HepG2 (cell line): ENCODE data around the gene PCYOX1L. TPM values are rescaled to one million over a fixed set of nuclear protein-coding genes. Genes with fewer than 3 reads are reported as not detected.

Experiments used
- ATAC-seq: fragments of 200-7000 bp; cut with Tn5 transposase; 3 replicates; pipeline ENCODE4 v1.9.1; 2020; ENCODE audit warnings: mild to moderate bottlenecking, moderate library complexity
- BruUV-seq: library from RNA; stranded (reverse); fragments of 400-500 nt; replicated peaks from 2 replicates; lab custom pipeline; 2021; lab: Mats Ljungman, UMichigan
- CTCF ChIA-PET: fragments of 300-600 bp; formaldehyde crosslinking; extraction: SDS; loops from one replicate; lab custom pipeline; 2021; ENCODE audit warnings: low total read pairs, inconsistent platforms, low intra/inter-chr PET ratio; lab: Yijun Ruan, JAX
- POLR2A ChIA-PET: fragments of 350-600 bp; sonication (Branson Sonifier 250); formaldehyde crosslinking; loops from one replicate; lab custom pipeline; 2020; ENCODE audit warnings: antibody characterized with exemption, inconsistent platforms; lab: Yijun Ruan, JAX
- DNase-seq: peaks from one replicate; pipeline ENCODE4 v3.0.0-alpha.2; 2015; ENCODE audit warnings: low spot score
- FAIRE-seq: peaks from 3 replicates; lab custom pipeline; 2011; peaks lifted over from hg19 to GRCh38; lab: Jason Lieb, UNC
- H2AFZ ChIP-seq: one replicate; pipeline ENCODE4 v1.6.1; 2011; ENCODE audit warnings: low read length, inconsistent platforms
- H3K27ac ChIP-seq: fragments of 300-600 bp; 3 replicates; pipeline ENCODE4 v1.8.0; 2011; ENCODE audit warnings: mixed run types, mild to moderate bottlenecking, mixed read lengths, low read length, inconsistent platforms; ENCODE audit not compliant: insufficient read depth; ENCODE audit errors: extremely low read length
- H3K27me3 ChIP-seq, 2 experiments: fragments of 200-600 bp in 1 of 2; 2 replicates in 1 of 2; 3 replicates in 1 of 2; pipeline versions ENCODE4 v1.6.0 to v1.8.0; 2011; ENCODE audit warnings: low read length in 2 of 2, mild to moderate bottlenecking in 2 of 2, moderate library complexity in 2 of 2, inconsistent platforms in 1 of 2; ENCODE audit not compliant: insufficient read depth in 2 of 2, control insufficient read depth in 1 of 2
- H3K36me3 ChIP-seq, 2 experiments: fragments of 200-600 bp in 1 of 2; replicated peaks in 1 of 2; 2 replicates in 1 of 2; 3 replicates in 1 of 2; pipeline versions ENCODE4 v1.5.1 to v1.8.0; 2011; ENCODE audit warnings: low read length in 2 of 2, inconsistent platforms in 1 of 2; ENCODE audit not compliant: insufficient read depth in 2 of 2, control insufficient read depth in 1 of 2
- H3K4me1 ChIP-seq: 2 replicates; pipeline ENCODE4 v1.5.1; 2012; ENCODE audit warnings: low read length, inconsistent platforms; ENCODE audit not compliant: insufficient read depth
- H3K4me2 ChIP-seq: 2 replicates; pipeline ENCODE4 v1.6.0; 2011; ENCODE audit warnings: low read depth, low read length, inconsistent platforms
- H3K4me3 ChIP-seq, 3 experiments: fragments of 200-600 bp in 1 of 3; sonication (generic), shearing (Covaris generic) in 1 of 3; replicated peaks in 1 of 3; 2 replicates each; pipeline ENCODE4 v1.5.1; 2011 to 2016; ENCODE audit warnings: low read length in 3 of 3, inconsistent platforms in 2 of 3, low read depth in 2 of 3, mild to moderate bottlenecking in 2 of 3, control low read depth in 1 of 3, mixed read lengths in 1 of 3; ENCODE audit not compliant: insufficient read depth in 1 of 3
- H3K79me2 ChIP-seq: one replicate; pipeline ENCODE4 v1.6.1; 2011; ENCODE audit warnings: low read length, inconsistent platforms; ENCODE audit not compliant: insufficient read depth
- H3K9ac ChIP-seq: 2 replicates; pipeline ENCODE4 v1.6.0; 2011; ENCODE audit warnings: mild to moderate bottlenecking, low read depth, low read length, inconsistent platforms; ENCODE audit not compliant: insufficient read depth
- H3K9me3 ChIP-seq: 2 replicates; pipeline ENCODE4 v1.5.1; 2012; ENCODE audit warnings: mild to moderate bottlenecking, low read length
- H4K20me1 ChIP-seq: 2 replicates; pipeline ENCODE4 v1.6.0; 2011; ENCODE audit warnings: inconsistent platforms, mild to moderate bottlenecking, low read length, moderate library complexity; ENCODE audit not compliant: insufficient read depth
- CENPT ChIP-seq: sonication (generic); formaldehyde crosslinking; IDR thresholded peaks from 2 replicates; pipeline ENCODE4 v1.8.0; 2022; ENCODE audit warnings: low read depth, mild to moderate bottlenecking, moderate library complexity, missing genetic modification reagents
- ELF4 ChIP-seq: sonication (generic); formaldehyde crosslinking; IDR thresholded peaks from 2 replicates; pipeline ENCODE4 v1.5.0; 2020; ENCODE audit warnings: missing genetic modification reagents, mild to moderate bottlenecking, moderate library complexity, borderline replicate concordance
- HES4 ChIP-seq: sonication (generic); formaldehyde crosslinking; IDR thresholded peaks from 2 replicates; pipeline ENCODE4 v1.9.0; 2021; ENCODE audit warnings: mild to moderate bottlenecking, missing genetic modification reagents, borderline replicate concordance
- IRF2 ChIP-seq: IDR thresholded peaks from 2 replicates; pipeline ENCODE4 v1.6.1; 2018; ENCODE audit warnings: missing genetic modification reagents, missing compliant biosample characterization
- NFKB2 ChIP-seq: sonication (generic); formaldehyde crosslinking; IDR thresholded peaks from 2 replicates; pipeline ENCODE4 v1.4.0; 2020; ENCODE audit warnings: missing genetic modification reagents, borderline replicate concordance
- NFYB ChIP-seq: sonication (generic); formaldehyde crosslinking; IDR thresholded peaks from 2 replicates; pipeline ENCODE4 v1.4.0; 2020; ENCODE audit warnings: missing genetic modification reagents
- RFXAP ChIP-seq: sonication (generic); formaldehyde crosslinking; IDR thresholded peaks from 2 replicates; pipeline ENCODE4 v1.4.0; 2020; ENCODE audit warnings: missing genetic modification reagents, borderline replicate concordance
- SKI ChIP-seq: fragments of 450-650 bp; IDR thresholded peaks from one replicate; pipeline ENCODE4 v1.6.1; 2018; ENCODE audit warnings: mild to moderate bottlenecking; ENCODE audit not compliant: partially characterized antibody
- THAP11 ChIP-seq: IDR thresholded peaks from 2 replicates; pipeline ENCODE4 v1.6.1; 2016; ENCODE audit warnings: missing biosample characterization, missing genetic modification reagents
- TMF1 ChIP-seq: sonication (generic); formaldehyde crosslinking; IDR thresholded peaks from 2 replicates; pipeline ENCODE4 v1.8.1; 2022; ENCODE audit warnings: low read depth, missing genetic modification reagents
- ZNF142 ChIP-seq: sonication (generic); formaldehyde crosslinking; IDR thresholded peaks from 2 replicates; pipeline ENCODE4 v1.4.0; 2020; ENCODE audit warnings: missing genetic modification reagents
- ZNF253 ChIP-seq: sonication (generic); formaldehyde crosslinking; IDR thresholded peaks from 2 replicates; pipeline ENCODE4 v1.8.0; 2022; ENCODE audit warnings: mild to moderate bottlenecking, missing genetic modification reagents, borderline replicate concordance
- ZNF280B ChIP-seq: sonication (generic); formaldehyde crosslinking; IDR thresholded peaks from 2 replicates; pipeline ENCODE4 v1.5.0; 2020; ENCODE audit warnings: missing genetic modification reagents, mild to moderate bottlenecking, borderline replicate concordance
- ZNF776 ChIP-seq: sonication (generic); formaldehyde crosslinking; IDR thresholded peaks from 2 replicates; pipeline ENCODE4 v1.4.0; 2020; ENCODE audit warnings: mild to moderate bottlenecking, missing genetic modification reagents
- WGBS: methylation state at CpG from one replicate; pipeline ENCODE4 v1.1.6; 2017; ENCODE audit warnings: low lambda C conversion rate; 5-methylcytosine and 5-hydroxymethylcytosine counted together
- in situ Hi-C: cut with HindIII; loops from 2 replicates; pipeline ENCODE4 v1.10.0; 2017; ENCODE audit warnings: low pct_unique_long_range_greater_than_20kb; ENCODE audit not compliant: extremely low pct_ligation_motif_present
- intact Hi-C: fragments of 100-400 bp; cut with micrococcal nuclease; formaldehyde crosslinking; loops from one replicate; pipeline ENCODE4 v1.10.0; 2022; ENCODE audit not compliant: unreplicated experiment
- polyA plus RNA-seq, 8 experiments: library from polyadenylated mRNA; depleted of rRNA in 3 of 8; stranded (reverse) in 7 of 8; unstranded in 1 of 8; fragments of >200 nt; fragmentation: Illumina TruSeq in 4 of 8; extraction: Trizol in 4 of 8; gene quantifications; 2 replicates each; pipeline versions ENCODE4 v1.2.1 to v1.2.3, GENCODE V29; 2011 to 2016; ENCODE audit warnings: low read depth in 4 of 8, missing spikeins in 1 of 8, mixed read lengths in 1 of 8; ENCODE audit not compliant: insufficient read depth in 1 of 8
- total RNA-seq, 5 experiments: library from RNA; depleted of rRNA; stranded (reverse); fragments of >200 nt; fragmentation: Illumina TruSeq; extraction: Trizol; gene quantifications; 2 replicates each; pipeline ENCODE4 v1.2.3, GENCODE V29; 2016; ENCODE audit warnings: low read depth in 1 of 5
- TF ChIP-seq, protein P1 (sequence below): sonication (generic); formaldehyde crosslinking; IDR thresholded peaks from 2 replicates; pipeline ENCODE4 v1.8.0; 2023; ENCODE audit warnings: mild to moderate bottlenecking, missing genetic modification reagents

Gene PCYOX1L
- total and polyA plus RNA-seq, 2 of the 13 experiments (the other 11 are each of a cell fraction or from before 2014, with no cell fraction given): 1.00 to 3.7 TPM

DNA sequence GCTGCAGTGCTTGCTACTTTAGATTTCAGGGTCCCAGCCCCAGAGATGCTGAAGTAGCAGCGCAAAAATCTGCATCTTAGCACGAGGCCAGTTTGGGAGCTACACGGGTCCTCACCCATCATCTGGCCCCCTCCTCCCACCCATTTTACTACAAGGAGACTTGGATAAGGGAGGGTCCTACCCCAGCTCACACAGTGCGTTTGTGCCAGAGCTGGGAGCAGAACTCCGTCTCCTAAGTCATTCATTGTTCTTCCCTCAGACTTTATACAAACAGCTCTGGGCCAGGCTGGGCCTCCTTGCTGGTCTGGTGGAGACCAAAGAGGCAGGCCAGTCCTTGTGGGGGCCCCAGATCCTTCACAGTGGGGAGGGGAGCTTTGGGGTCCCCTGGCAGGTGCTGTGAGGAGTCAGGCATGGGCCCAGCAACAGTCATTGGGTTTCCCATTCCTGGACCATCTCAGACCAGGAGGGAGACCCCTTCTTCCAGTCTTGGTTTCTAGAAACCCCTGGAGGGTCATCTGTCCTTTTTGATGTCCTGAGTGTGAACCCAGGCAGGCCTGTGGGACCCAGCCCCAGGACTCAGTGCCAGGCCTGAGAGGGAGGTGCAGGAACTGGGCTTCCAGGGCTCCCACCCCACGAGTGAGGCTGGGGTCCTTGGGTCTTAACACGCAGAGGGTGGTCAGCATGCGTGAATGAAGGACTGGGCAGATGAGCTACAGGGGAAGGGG lies 23.6 kb downstream of the PCYOX1L start:
- no peaks in the 10 kb centered on the region for H4K20me1 ChIP-seq
- H2AFZ ChIP-seq: no peak overlapping the region
- peak overlapping the region; percentile 87 for H3K4me2 ChIP-seq
- WGBS: 36% methylated on average over 5 of the region's 8 CpGs
- peak; percentile 11 for ATAC-seq
- no peak for FAIRE-seq
- no peaks in the 10 kb centered on the region for H3K9me3 ChIP-seq
- H3K36me3 ChIP-seq: no peaks in the 10 kb centered on the region
- peak overlapping the region; percentile 74 for H3K9ac ChIP-seq
- H3K27me3 ChIP-seq: peaks cover 5% of the 10 kb centered on the region in 2 experiments; a peak in 2 of 5 replicates
- intact Hi-C loops (no loop called here), in situ Hi-C loops (loop anchor here (10.0 kb wide), 1 partner anchor 53 kb away; no protein-coding TSS in a partner anchor)
- peak overlapping the region in 1 of 3 experiments; percentile 70; a peak in 3 of 6 replicates for H3K4me3 ChIP-seq
- no peak for DNase-seq
- ChIA-PET CTCF (interaction anchor here (1.1 to 3.4 kb wide), 5 partner anchors 41 to 183 kb away, joined by 3 to 35 read pairs (median 14); no protein-coding TSS in a partner anchor), POLR2A (interaction anchor here (1.2 kb wide), 1 partner anchor 60 kb away, joined by 3 read pairs; no protein-coding TSS in a partner anchor)
- BruUV-seq: no TSS peak
- H3K4me1 ChIP-seq: peaks cover 70% of the 10 kb centered on the region
- H3K27ac ChIP-seq: peak overlapping the region; percentile 43
- H3K79me2 ChIP-seq: no peaks in the 10 kb centered on the region
- no peak for TF ChIP-seq SKI
- TF ChIP-seq CENPT: 0 out of 2 replicates have a peak, but pooled peaks have one; percentile 6
- TF ChIP-seq TMF1 (CRISPR knock-in tag): no peak
- no peak for TF ChIP-seq RFXAP (CRISPR knock-in tag)
- TF ChIP-seq NFYB (CRISPR knock-in tag): no peak
- TF ChIP-seq NFKB2 (CRISPR knock-in tag): 0 out of 2 replicates have a peak, but pooled peaks have one; percentile 44
- TF ChIP-seq ZNF280B (CRISPR knock-in tag): 0 out of 2 replicates have a peak, but pooled peaks have one; percentile 20
- TF ChIP-seq THAP11 (CRISPR knock-in tag): no peak
- TF ChIP-seq HES4 (CRISPR knock-in tag): no peak
- TF ChIP-seq IRF2: no peak
- TF ChIP-seq, protein P1, sequence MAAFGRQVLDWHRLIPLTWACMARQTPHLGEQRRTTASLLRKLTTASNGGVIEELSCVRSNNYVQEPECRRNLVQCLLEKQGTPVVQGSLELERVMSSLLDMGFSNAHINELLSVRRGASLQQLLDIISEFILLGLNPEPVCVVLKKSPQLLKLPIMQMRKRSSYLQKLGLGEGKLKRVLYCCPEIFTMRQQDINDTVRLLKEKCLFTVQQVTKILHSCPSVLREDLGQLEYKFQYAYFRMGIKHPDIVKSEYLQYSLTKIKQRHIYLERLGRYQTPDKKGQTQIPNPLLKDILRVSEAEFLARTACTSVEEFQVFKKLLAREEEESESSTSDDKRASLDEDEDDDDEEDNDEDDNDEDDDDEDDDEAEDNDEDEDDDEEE (CRISPR knock-in tag): 0 out of 2 replicates have a peak, but pooled peaks have one; percentile 61
- 0 out of 2 replicates have a peak, but pooled peaks have one; percentile 65 for TF ChIP-seq ZNF776 (CRISPR knock-in tag)
- TF ChIP-seq ZNF142 (CRISPR knock-in tag): no peak
- peak; percentile 32; the same call in 1 of the 2 replicates for TF ChIP-seq ELF4 (CRISPR knock-in tag)
- 0 out of 2 replicates have a peak, but pooled peaks have one; percentile 35 for TF ChIP-seq ZNF253 (CRISPR knock-in tag)
